Breast epithelium (tissue), 4 donors: ENCODE results near the gene SLC6A19. TPM values are rescaled to one million over a fixed set of nuclear protein-coding genes. Genes with fewer than 3 reads are reported as not detected.

Experiments
- DNase-seq, 2 donors: peaks; one replicate each; pipeline ENCODE4 v3.0.0-alpha.2; 2019; ENCODE audit warnings: low spot score in 2 of 2
- H3K27ac ChIP-seq, 2 donors: fragments of 200-600 bp; sonication (generic) in 1 of 2; one replicate each; pipeline ENCODE4 v1.5.1; 2016 to 2019; ENCODE audit warnings: mild to moderate bottlenecking in 1 of 2
- H3K27me3 ChIP-seq, 2 donors: fragments of 200-600 bp; sonication (generic) in 1 of 2; one replicate each; pipeline versions ENCODE4 v1.5.1 to v1.6.0; 2017 to 2019; ENCODE audit warnings: control low read depth in 1 of 2, mild to moderate bottlenecking in 1 of 2
- H3K36me3 ChIP-seq: fragments of 200-600 bp; one replicate; pipeline ENCODE4 v1.5.1; 2019
- H3K4me1 ChIP-seq, 2 donors: fragments of 200-600 bp; sonication (generic); one replicate each; pipeline ENCODE4 v1.5.1; 2016 to 2019; ENCODE audit warnings: control low read depth in 1 of 2
- H3K4me3 ChIP-seq, 3 donors: fragments of 200-600 bp; sonication (generic); 1 replicate in 2 of 3; 2 replicates in 1 of 3; pipeline ENCODE4 v1.5.1; 2016 to 2019; ENCODE audit warnings: mild to moderate bottlenecking in 3 of 3, moderate library complexity in 2 of 3
- H3K9me3 ChIP-seq, 2 donors: fragments of 200-600 bp; sonication (generic) in 1 of 2; one replicate each; pipeline ENCODE4 v1.5.1; 2016 to 2019; ENCODE audit warnings: control low read depth in 1 of 2
- POLR2A ChIP-seq: fragments of 450-650 bp; IDR thresholded peaks from one replicate; pipeline ENCODE4 v1.6.1; 2016; ENCODE audit warnings: antibody characterized with exemption, mild to moderate bottlenecking, moderate library complexity
- POLR2AphosphoS5 ChIP-seq, 3 donors: sonication (generic); formaldehyde crosslinking; IDR thresholded peaks; one replicate each; pipeline ENCODE4 v1.6.1; 2017; ENCODE audit warnings: antibody characterized with exemption in 3 of 3
- intact Hi-C: fragments of 100-400 bp; cut with DNase I; formaldehyde crosslinking; loops from one replicate; pipeline ENCODE4 v1.15.1; 2023; ENCODE audit warnings: low total_unique reads
- total RNA-seq, 3 donors: library from RNA; depleted of rRNA; stranded (reverse); fragments of >200 nt; gene quantifications; one replicate each; pipeline ENCODE4 v1.1.0, GENCODE V29; 2016
- TF ChIP-seq, protein P1 (sequence below), 3 donors: fragments of 450-650 bp; IDR thresholded peaks; one replicate each; pipeline ENCODE4 v1.5.1; 2016 to 2017; ENCODE audit warnings: antibody characterized with exemption in 3 of 3, mild to moderate bottlenecking in 3 of 3, moderate library complexity in 3 of 3

Gene SLC6A19
- total RNA-seq, 3 donors from 2014 or later, result not detected

- H3K27ac ChIP-seq, result no peak overlapping the region
- intact Hi-C loops, result loop anchor here (1.0 kb wide), 1 partner anchor 15 kb away; no protein-coding TSS in a partner anchor
- no peaks in the 10 kb centered on the region for H3K36me3 ChIP-seq
- H3K4me3 ChIP-seq, result no peak overlapping the region
- H3K27me3 ChIP-seq, result peaks cover 4 to 79% of the 10 kb centered on the region in 2 donors
- no peaks in the 10 kb centered on the region for H3K9me3 ChIP-seq
- DNase-seq, result no peak
- TF ChIP-seq POLR2AphosphoS5 (IDR thresholded peaks at IDR 0.05), result no peak
- no peak for TF ChIP-seq POLR2A
- no peaks in the 10 kb centered on the region for H3K4me1 ChIP-seq
These were observed 45.5 kb downstream of the SLC6A19 start for GRCh38 chr5:1246711-1247431.

DNA sequence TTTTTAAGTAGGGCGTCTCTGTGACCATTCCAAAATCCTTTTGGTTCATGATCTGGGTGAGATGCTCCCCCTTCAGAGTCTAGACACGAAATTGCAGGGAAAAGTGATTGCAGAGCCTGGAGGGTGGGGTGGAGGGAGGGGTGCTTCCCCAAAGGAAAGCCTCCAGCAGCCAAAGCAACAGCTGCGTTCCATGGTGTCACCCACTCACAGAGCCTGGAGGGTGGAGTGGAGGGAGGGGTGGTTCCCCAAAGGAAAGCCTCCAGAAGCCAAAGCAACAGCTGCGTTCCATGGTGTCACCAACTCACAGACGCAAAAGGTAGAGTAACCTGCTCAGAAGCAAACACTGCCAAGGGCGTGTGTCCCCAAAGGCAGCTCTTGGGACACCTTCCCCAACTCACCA, 46.4 kb downstream of the SLC6A19 start:
- H3K4me1 ChIP-seq, result no peaks in the 10 kb centered on the region
- no peaks in the 10 kb centered on the region for H3K36me3 ChIP-seq
- DNase-seq, result no peak
- TF ChIP-seq, protein P1, sequence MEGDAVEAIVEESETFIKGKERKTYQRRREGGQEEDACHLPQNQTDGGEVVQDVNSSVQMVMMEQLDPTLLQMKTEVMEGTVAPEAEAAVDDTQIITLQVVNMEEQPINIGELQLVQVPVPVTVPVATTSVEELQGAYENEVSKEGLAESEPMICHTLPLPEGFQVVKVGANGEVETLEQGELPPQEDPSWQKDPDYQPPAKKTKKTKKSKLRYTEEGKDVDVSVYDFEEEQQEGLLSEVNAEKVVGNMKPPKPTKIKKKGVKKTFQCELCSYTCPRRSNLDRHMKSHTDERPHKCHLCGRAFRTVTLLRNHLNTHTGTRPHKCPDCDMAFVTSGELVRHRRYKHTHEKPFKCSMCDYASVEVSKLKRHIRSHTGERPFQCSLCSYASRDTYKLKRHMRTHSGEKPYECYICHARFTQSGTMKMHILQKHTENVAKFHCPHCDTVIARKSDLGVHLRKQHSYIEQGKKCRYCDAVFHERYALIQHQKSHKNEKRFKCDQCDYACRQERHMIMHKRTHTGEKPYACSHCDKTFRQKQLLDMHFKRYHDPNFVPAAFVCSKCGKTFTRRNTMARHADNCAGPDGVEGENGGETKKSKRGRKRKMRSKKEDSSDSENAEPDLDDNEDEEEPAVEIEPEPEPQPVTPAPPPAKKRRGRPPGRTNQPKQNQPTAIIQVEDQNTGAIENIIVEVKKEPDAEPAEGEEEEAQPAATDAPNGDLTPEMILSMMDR (IDR thresholded peaks at IDR 0.05), result no peak
- TF ChIP-seq POLR2AphosphoS5 (IDR thresholded peaks at IDR 0.05) (no peak), POLR2A (no peak)
- H3K27ac ChIP-seq, result no peak overlapping the region
- intact Hi-C loops, result loop anchor here (1.0 kb wide), 1 partner anchor 16 kb away; no protein-coding TSS in a partner anchor
- peaks cover 4 to 74% of the 10 kb centered on the region in 2 donors for H3K27me3 ChIP-seq
- no peak overlapping the region for H3K4me3 ChIP-seq
- no peaks in the 10 kb centered on the region for H3K9me3 ChIP-seq

DNA sequence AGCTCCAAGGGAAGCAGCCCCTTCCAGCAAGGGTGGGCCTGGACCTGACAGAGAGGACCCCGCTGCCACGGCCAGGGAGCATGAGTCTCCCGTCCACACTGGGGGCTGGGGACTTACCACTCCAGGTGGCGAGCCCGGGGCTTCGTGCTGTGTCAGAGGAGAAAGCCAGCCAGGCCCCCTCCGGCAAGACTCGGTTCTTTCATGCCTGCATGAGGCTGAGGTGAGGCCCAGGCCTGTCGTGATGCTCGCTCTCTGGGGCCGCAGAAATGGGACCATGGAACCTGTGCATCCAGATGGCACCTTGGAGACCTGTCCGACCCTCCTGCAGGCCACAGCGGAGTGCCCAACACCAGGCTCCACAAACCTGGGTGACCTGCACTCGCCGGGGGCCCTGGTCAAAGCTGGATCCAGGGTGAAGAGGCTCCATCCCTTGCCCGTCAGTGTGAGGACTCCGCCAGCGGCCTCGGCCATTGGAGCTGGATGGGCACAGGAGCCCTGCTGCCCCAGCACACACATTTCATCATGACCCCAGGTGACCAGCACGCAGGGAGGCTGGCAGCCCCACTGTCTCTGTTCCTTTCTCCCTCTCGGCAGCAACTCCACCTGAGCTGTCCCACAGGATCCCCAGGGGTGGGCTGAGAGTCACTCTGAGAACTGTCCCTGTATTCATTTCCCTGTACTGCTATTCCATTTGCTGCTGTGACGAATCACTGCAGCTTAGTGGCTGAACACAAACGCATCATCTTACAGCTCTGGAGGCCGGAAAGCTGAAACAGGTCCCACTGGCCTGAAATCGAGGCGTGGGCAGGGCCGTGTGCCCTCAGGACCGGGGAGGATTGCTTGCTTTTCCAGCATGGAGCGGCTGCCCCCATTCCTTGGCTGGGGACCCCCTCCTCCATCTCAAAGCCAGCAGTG, 48.2 kb downstream of the SLC6A19 start:
- no peaks in the 10 kb centered on the region for H3K4me1 ChIP-seq
- H3K27ac ChIP-seq, result no peak overlapping the region
- no peaks in the 10 kb centered on the region for H3K36me3 ChIP-seq
- H3K4me3 ChIP-seq, result no peak overlapping the region
- no peaks in the 10 kb centered on the region for H3K9me3 ChIP-seq
- intact Hi-C loops, result no loop called here
- DNase-seq, result no peak
- H3K27me3 ChIP-seq, result peaks cover 4 to 55% of the 10 kb centered on the region in 2 donors
- TF ChIP-seq, protein P1 (IDR thresholded peaks at IDR 0.05), result no peak
- TF ChIP-seq POLR2AphosphoS5 (IDR thresholded peaks at IDR 0.05) (no peak), POLR2A (no peak)

GRCh38 chr5:1251678-1252580, 50.5 kb downstream of the SLC6A19 start:
- no peaks in the 10 kb centered on the region for H3K4me1 ChIP-seq
- H3K36me3 ChIP-seq, result no peaks in the 10 kb centered on the region
- no peak for DNase-seq
- H3K27me3 ChIP-seq, result peaks cover 0 to 41% of the 10 kb centered on the region in 2 donors
- TF ChIP-seq POLR2A (no peak), POLR2AphosphoS5 (IDR thresholded peaks at IDR 0.05) (no peak)
- TF ChIP-seq, protein P1 (IDR thresholded peaks at IDR 0.05), result no peak
- H3K9me3 ChIP-seq, result no peaks in the 10 kb centered on the region
- intact Hi-C loops, result no loop called here
- H3K4me3 ChIP-seq, result no peak overlapping the region
- no peak overlapping the region for H3K27ac ChIP-seq

DNA sequence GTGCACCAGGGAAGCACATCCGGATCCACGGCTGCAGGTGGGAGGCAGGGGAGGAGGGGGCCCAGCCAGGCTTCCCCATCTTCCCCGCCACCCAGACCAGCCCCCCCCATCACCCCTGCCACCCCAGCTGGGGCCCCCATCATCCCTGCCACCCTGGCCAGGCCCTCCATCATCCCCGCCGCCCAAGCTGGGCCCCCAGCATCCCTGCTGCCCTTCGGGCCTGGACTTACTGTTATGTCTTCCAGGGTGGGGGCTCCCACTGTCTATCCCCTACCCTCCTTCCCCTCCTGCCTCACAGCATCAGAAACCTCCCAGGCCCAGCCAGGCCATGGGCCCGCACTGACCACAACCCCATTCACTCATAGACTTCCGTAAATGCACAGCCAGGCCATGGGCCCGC, 51.3 kb downstream of the SLC6A19 start:
- peaks cover 0 to 38% of the 10 kb centered on the region in 2 donors for H3K27me3 ChIP-seq
- TF ChIP-seq, protein P1 (IDR thresholded peaks at IDR 0.05), result no peak
- TF ChIP-seq POLR2AphosphoS5 (IDR thresholded peaks at IDR 0.05) (no peak), POLR2A (no peak)

More for the DNA sequence above, 51.3 kb downstream of the SLC6A19 start:
- Histone ChIP-seq H3K4me3 (no peak overlapping the region), H3K36me3 (no peaks in the 10 kb centered on the region), H3K9me3 (no peaks in the 10 kb centered on the region), H3K27ac (no peak overlapping the region), H3K4me1 (no peaks in the 10 kb centered on the region)
- intact Hi-C loops, result no loop called here
- DNase-seq, result no peak
